A549 treated with Mapracorat at 1 μM for 4 hours (cell line): ENCODE measurements around the gene SLC38A9. TPM values are rescaled to one million over a fixed set of nuclear protein-coding genes. Genes with fewer than 3 reads are reported as not detected.

ENCODE experiments used
- total RNA-seq: library from RNA; stranded (reverse); fragments of 200-300 nt; extraction: Qiagen RNA extraction; gene quantifications from 5 replicates; pipeline ENCODE4 v1.2.3, GENCODE V29; 2022

Gene SLC38A9, protein sequence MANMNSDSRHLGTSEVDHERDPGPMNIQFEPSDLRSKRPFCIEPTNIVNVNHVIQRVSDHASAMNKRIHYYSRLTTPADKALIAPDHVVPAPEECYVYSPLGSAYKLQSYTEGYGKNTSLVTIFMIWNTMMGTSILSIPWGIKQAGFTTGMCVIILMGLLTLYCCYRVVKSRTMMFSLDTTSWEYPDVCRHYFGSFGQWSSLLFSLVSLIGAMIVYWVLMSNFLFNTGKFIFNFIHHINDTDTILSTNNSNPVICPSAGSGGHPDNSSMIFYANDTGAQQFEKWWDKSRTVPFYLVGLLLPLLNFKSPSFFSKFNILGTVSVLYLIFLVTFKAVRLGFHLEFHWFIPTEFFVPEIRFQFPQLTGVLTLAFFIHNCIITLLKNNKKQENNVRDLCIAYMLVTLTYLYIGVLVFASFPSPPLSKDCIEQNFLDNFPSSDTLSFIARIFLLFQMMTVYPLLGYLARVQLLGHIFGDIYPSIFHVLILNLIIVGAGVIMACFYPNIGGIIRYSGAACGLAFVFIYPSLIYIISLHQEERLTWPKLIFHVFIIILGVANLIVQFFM
- 19.2 to 26.8 TPM (median 24.5 TPM) in 5 replicates for total RNA-seq

DNA sequence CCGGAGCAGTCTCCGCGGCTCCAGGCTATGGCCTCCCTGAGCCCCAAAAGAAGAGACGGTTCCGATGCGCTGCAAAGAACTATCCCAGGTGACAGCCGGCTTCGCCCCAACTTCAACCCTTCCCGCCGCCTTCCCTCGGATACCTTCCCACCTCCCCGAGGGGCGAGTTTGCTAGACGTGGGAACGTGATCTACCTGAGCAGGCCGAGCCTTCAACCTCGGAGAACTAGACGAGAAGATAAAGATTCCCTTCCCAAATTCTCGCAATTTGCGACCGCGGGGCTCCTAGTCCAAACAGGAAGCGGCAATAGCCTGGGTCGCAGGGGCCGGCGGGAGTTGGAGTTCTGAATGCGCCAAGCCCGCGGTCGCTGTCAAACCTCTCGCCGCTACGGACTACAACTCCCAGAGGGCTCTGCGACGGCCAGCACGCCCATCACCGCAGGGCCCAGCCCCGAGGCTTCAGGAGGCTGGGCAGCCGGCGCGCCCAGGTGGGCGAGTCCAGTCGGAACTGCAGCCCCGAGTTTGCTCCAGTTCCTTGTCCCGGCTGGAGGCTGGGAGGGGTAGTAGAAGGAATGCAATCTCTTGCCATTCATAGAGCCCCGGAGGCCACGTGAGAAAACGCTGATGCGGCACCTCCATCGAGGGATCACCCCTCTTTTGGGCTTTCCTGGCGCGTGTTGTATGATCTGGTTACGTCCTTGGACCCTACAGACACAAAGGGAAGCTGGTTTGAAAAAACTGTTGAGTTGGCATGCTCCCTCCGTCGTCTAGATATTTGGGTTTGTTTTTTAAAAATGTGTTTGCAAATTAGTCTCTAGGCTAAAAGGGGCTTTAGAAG is at the start of gene SLC38A9:
Gene SLC38A9, minus strand, starts transcription at position 302 of the 837 bp plus-strand sequence. CDS start 14,366 bp downstream, outside the sequence.

DNA sequence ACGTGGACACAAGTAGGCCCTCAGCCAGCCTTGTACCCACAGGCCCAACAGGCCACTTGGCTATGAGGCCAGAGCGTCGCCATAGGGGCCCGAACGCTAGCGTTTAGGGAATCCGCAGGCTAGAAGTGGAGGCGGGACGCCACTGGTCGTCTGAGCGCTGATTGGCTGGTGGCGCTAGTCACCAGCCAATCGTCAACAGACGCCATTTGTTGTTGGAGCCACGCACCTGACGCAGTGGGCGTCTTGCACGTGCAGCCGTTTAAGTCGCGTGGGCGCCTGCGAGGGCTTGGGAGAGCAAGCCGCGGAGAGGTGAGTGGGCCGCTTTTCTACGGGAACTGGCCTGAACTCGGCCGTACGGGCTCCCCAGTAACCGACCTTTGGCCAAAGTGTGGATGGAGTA is 25.7 kb upstream of the SLC38A9 start, which contains the start of gene DDX4:
Gene DDX4, plus strand, starts transcription at position 269 of the 400 bp plus-strand sequence. CDS start 903 bp downstream, outside the sequence.

Other genes starting within 250 kb of the SLC38A9 start
- 31.3 to 38.7 TPM (median 37.9 TPM) in 5 replicates for gene PLPP1, start 177.4 kb downstream of the SLC38A9 start, total RNA-seq
- gene DDX4, start 25.7 kb upstream of the SLC38A9 start, total RNA-seq = not detected in 5 replicates
- 1.0 to 1.5 TPM (median 1.3 TPM) in 5 replicates for gene IL31RA, start 139.0 kb upstream of the SLC38A9 start, total RNA-seq